ENCODE data around the gene MSRB1. TPM values are rescaled to one million over a fixed set of nuclear protein-coding genes. Genes with fewer than 3 reads are reported as not detected.

Gene MSRB1
- total and polyA plus RNA-seq, 9 of the 15 experiments (the other 6 are each of a cell fraction or from before 2014, with no cell fraction given) = 5.4 to 33.7 (median 25.7) TPM

GRCh38 chr16:1965396-1966001 is 22.5 kb upstream of the MSRB1 start (continued):
- TF ChIP-seq ZC3H4 (CRISPR knock-in tag; IDR thresholded peaks at IDR 0.05; ENCODE audit: borderline replicate concordance) (0 out of 2 replicates have a peak, but pooled peaks have one; percentile 71), E2F5 (CRISPR knock-in tag; IDR thresholded peaks at IDR 0.05) (0 out of 2 replicates have a peak, but pooled peaks have one; percentile 36)

GRCh38 chr16:1964506-1965395 is 21.8 kb upstream of the MSRB1 start, which contains the start of gene RPS2:
Gene RPS2, minus strand, starts transcription at chr16:1964826. Its CDS starts 201 bp downstream, at chr16:1964625.
- H3K4me2 ChIP-seq (ENCODE audit: insufficient read depth, low read length) = peak within 1 kb of the TSS; percentile 100
- no peaks in the 10 kb centered on the region for H3K27me3 ChIP-seq (ENCODE audit: control insufficient read depth in 2 of 2, insufficient read depth in 2 of 2, low read length in 2 of 2)
- H3K27ac ChIP-seq (ENCODE audit: extremely low read depth, low read depth, low read length) = peak within 1 kb of the TSS; percentile 85
- DNase-seq (ENCODE audit: extremely low read depth in 1 of 4, low spot score in 3 of 4) (peak; percentile 95 to 100 (median 98)), ATAC-seq (peak; percentile 73), FAIRE-seq (peak; percentile 94)
- in situ Hi-C loops (cut with MboI) (no loop called here), intact Hi-C loops (cut with micrococcal nuclease) (loop anchor here (2.0 kb wide), 1 partner anchor 22 kb away; the partner anchor contains the start of gene MSRB1)
- peaks cover 71% of the 10 kb centered on the region for H3K79me2 ChIP-seq (ENCODE audit: control insufficient read depth, insufficient read depth, low read length)
- H3K4me3 ChIP-seq = peak within 1 kb of the TSS; percentile 89
- ChIA-PET CTCF (ENCODE audit: low intra/inter-chr PET ratio) (interaction anchor here (0.7 kb wide), 1 partner anchor 35 kb away, joined by 3 read pairs; no protein-coding TSS in a partner anchor), POLR2A (interaction anchor here (0.6 to 3.9 kb wide), 67 partner anchors 8 to 923 kb away, joined by 3 to 103 read pairs (median 4); partner anchors contain the start of genes E4F1, FAHD1, GFER and HAGH)
- peaks cover 35% of the 10 kb centered on the region for H4K20me1 ChIP-seq (replicated peaks; ENCODE audit: control insufficient read depth, insufficient read depth, low read length)
- peak within 1 kb of the TSS; percentile 94 to 100 for H3K9ac ChIP-seq (ENCODE audit: insufficient read depth in 1 of 2, low read depth in 2 of 2, low read length in 2 of 2)
- peaks cover 38% of the 10 kb centered on the region for H3K36me3 ChIP-seq (ENCODE audit: control insufficient read depth, insufficient read depth, low read length)
- peaks cover 3% of the 10 kb centered on the region for H3K9me1 ChIP-seq (ENCODE audit: control insufficient read depth, insufficient read depth, low read length)
- WGBS (ENCODE audit: insufficient coverage, low coverage, missing lambda C conversion rate) = under 1% methylated on average over 76 of the region's 97 CpGs
- H3K9me3 ChIP-seq (replicated peaks; ENCODE audit: control insufficient read depth, insufficient read depth, low read depth, low read length) = no peaks in the 10 kb centered on the region
- TSS peak; percentile 82 for BruUV-seq (replicated peaks)
- peak within 1 kb of the TSS; percentile 73 for H2AFZ ChIP-seq (ENCODE audit: low read depth, low read length)
- H3K4me1 ChIP-seq (replicated peaks in 1 of 2; ENCODE audit: control insufficient read depth in 2 of 2, insufficient read depth in 2 of 2, low read length in 2 of 2) = peaks cover 8 to 50% of the 10 kb centered on the region in 2 experiments; a peak in 3 of 5 replicates
- TF ChIP-seq ZNF408 (CRISPR knock-in tag; IDR thresholded peaks at IDR 0.05; ENCODE audit: low read depth) (no peak), ZNF449 (CRISPR knock-in tag; IDR thresholded peaks at IDR 0.05) (no peak), KHSRP (IDR thresholded peaks at IDR 0.05) (peak; percentile 60; the same call in 1 of the 2 replicates), FOSL1 (tag; conservative IDR thresholded peaks at IDR 0.05) (no peak; the same call in 1 of the 2 replicates), ZNF507 (tag; conservative IDR thresholded peaks at IDR 0.05) (no peak), ZNF277 (CRISPR knock-in tag; IDR thresholded peaks at IDR 0.05; ENCODE audit: borderline replicate concordance) (no peak), FOXJ3 (CRISPR knock-in tag; IDR thresholded peaks at IDR 0.05) (no peak), PRMT5 (CRISPR knock-in tag; IDR thresholded peaks at IDR 0.05) (no peak), HBP1 (CRISPR knock-in tag; IDR thresholded peaks at IDR 0.05) (peak; percentile 84; the same call in 1 of the 2 replicates), SIN3A (IDR thresholded peaks at IDR 0.05; ENCODE audit: borderline replicate concordance in 2 of 2, control insufficient read depth in 1 of 2, low read depth in 2 of 2, low read length in 2 of 2) (peak; percentile 59 to 88; a peak in 3 of 4 replicates)
